Measurements from ENCODE around the gene MAP4K3.
"Not testable (repeated sequence)": the region's sequence is repeated elsewhere in the genome, so short reads cannot be mapped to it uniquely, and the experiment has no call there.

Gene MAP4K3

DNA sequence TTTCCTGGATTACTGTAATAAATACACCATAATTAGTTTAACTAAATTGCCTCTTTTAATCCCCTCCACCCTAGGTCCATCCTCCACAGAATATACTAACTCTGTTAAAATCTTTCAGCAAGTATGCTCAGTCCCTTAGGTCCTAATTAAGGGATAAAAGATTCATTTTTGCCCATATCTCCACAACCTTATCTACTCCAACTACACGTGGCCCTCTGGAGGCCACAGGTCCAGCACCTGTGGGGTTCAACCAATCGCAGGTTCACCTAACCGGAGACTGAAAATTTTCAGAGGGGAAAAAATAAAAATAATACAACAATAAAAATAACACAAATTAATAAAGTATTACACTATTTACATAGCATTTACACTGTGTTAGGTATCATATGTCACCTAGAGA, 86.4 kb downstream of the MAP4K3 start:
- TF ChIP-seq CTCF (IDR thresholded peaks at IDR 0.05; ENCODE audit: extremely low read depth, insufficient read depth, missing control alignments) = no peak
- DNase-seq (ENCODE audit: low spot score) = no peak
- in situ Hi-C loops (cut with MboI; ENCODE audit: low pct_unique_long_range_greater_than_20kb, low sequenced_read_pairs, unreplicated experiment) = no loop called here

- in situ Hi-C loops (cut with MboI; ENCODE audit: low pct_unique_long_range_greater_than_20kb, low sequenced_read_pairs, unreplicated experiment) = no loop called here
- no peak for TF ChIP-seq CTCF (IDR thresholded peaks at IDR 0.05; ENCODE audit: extremely low read depth, insufficient read depth, missing control alignments)
- no peak for DNase-seq (ENCODE audit: low spot score)
Observed at GRCh38 chr2:39338502-39338901, 98.6 kb downstream of the MAP4K3 start.

- no peak for TF ChIP-seq CTCF (IDR thresholded peaks at IDR 0.05; ENCODE audit: extremely low read depth, insufficient read depth, missing control alignments)
- DNase-seq (ENCODE audit: low spot score) = no peak
- in situ Hi-C loops (cut with MboI; ENCODE audit: low pct_unique_long_range_greater_than_20kb, low sequenced_read_pairs, unreplicated experiment) = no loop called here
Observed at GRCh38 chr2:39335930-39336329, 101.2 kb downstream of the MAP4K3 start.

DNA sequence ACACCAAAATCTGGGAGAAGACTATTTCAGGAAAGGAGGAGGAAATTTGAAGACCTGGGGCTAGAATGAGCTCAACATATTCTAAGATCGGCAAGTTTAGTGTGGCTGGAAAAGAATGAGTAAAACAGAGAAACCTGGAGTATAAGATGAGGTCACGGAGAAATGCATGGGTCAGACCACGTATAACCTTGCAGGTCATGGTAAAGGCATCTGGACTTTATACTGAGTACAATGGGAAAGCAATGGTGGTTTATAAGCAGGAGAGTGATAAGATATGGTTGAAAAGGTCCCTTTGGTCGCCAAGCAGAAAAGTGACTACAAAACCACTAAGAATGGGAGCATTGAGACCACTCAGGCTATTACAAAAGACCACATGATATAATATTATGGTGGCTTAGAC, 102.1 kb downstream of the MAP4K3 start:
- no peak for DNase-seq (ENCODE audit: low spot score)
- TF ChIP-seq CTCF (IDR thresholded peaks at IDR 0.05; ENCODE audit: extremely low read depth, insufficient read depth, missing control alignments) = no peak
- in situ Hi-C loops (cut with MboI; ENCODE audit: low pct_unique_long_range_greater_than_20kb, low sequenced_read_pairs, unreplicated experiment) = no loop called here

DNA sequence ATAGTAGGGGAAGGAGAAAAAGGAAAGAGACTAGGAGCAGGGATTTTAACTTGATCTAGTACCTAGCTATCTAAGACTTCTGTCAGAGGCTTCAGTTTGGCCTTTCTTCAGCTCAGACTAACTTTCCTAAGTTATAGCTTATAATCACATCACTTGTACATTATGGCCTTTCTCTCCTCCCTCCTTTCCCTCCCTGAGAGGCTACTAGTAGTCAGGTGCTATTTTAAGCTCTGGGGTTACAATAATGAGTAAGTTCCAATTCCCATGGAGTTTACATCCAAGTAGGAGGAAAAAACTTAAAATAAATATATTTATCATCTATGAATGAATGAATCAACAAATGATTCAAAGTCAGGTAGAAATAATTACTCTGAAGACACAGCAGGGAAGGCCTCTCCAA, 102.6 kb downstream of the MAP4K3 start:
- no peak for TF ChIP-seq CTCF (IDR thresholded peaks at IDR 0.05; ENCODE audit: extremely low read depth, insufficient read depth, missing control alignments)
- DNase-seq (ENCODE audit: low spot score) = no peak
- in situ Hi-C loops (cut with MboI; ENCODE audit: low pct_unique_long_range_greater_than_20kb, low sequenced_read_pairs, unreplicated experiment) = no loop called here

DNA sequence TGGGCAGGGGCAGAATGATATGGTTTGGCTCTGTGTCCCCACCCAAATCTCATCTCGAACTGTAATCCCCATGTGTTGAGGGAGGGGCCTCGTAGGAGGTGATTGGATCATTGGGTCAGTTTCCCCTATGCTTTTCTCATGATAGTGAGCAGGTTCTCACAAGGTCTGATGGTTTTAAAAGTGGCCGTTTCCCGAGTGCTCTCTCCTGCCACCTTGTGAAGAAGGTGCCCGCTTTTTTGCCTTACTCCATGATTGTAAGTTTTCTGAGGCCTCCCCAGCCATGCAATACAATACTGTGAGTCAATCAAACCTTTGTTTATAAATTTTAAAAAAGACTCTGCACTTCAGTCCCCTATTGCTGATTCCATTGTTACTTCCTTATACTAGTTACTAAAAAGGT, 110.4 kb downstream of the MAP4K3 start:
- TF ChIP-seq CTCF (IDR thresholded peaks at IDR 0.05; ENCODE audit: extremely low read depth, insufficient read depth, missing control alignments) = no peak
- DNase-seq (ENCODE audit: low spot score) = no peak
- in situ Hi-C loops (cut with MboI; ENCODE audit: low pct_unique_long_range_greater_than_20kb, low sequenced_read_pairs, unreplicated experiment) = no loop called here

- in situ Hi-C loops (cut with MboI; ENCODE audit: low pct_unique_long_range_greater_than_20kb, low sequenced_read_pairs, unreplicated experiment) = no loop called here
- no peak for TF ChIP-seq CTCF (IDR thresholded peaks at IDR 0.05; ENCODE audit: extremely low read depth, insufficient read depth, missing control alignments)
- no peak for DNase-seq (ENCODE audit: low spot score)
Observed at GRCh38 chr2:39325966-39326365, 111.1 kb downstream of the MAP4K3 start.

DNA sequence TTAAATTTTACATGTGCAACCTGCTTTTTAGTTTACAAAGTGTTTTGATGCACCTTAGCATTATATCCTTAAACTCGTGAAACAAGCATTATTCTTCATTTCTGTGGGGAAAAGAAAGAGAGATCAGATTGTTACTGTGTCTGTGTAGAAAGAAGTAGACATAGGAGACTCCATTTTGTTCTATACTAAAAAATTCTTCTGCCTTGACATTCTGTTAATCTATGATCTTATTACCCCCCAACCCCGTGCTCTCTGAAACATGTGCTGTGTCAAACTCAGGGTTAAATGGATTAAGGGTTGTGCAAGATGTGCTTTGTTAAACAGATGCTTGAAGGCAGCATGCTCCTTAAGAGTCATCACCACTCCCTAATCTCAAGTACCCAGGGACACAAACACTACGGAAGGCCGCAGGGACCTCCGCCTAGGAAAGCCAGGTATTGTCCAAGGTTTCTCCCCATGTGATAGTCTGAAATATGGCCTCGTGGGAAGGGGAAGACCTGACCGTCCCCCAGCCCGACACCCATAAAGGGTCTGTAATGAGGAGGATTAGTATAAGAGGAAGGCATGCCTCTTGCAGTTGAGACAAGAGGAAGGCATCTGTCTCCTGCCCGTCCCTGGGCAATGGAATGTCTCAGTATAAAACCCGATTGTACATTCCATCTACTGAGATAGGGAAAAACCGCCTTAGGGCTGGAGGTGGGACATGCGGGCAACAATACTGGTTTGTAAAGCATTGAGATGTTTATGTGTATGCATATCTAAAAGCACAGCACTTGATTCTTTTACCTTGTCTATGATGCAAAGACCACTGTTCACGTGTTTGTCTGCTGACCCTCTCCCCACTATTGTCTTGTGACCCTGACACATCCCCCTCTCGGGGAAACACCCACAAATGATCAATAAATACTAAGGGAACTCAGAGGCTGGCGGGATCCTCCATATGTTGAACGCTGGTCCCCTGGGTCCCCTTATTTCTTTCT, 115.7 kb downstream of the MAP4K3 start:
- DNase-seq (ENCODE audit: low spot score); in situ Hi-C loops (cut with MboI; ENCODE audit: low pct_unique_long_range_greater_than_20kb, low sequenced_read_pairs, unreplicated experiment): not testable (repeated sequence)
